HepG2 (cell line): Measurements from ENCODE around the gene UBTD2. TPM values are rescaled to one million over a fixed set of nuclear protein-coding genes. Genes with fewer than 3 reads are reported as not detected.

Experiments used
- ATAC-seq: fragments of 200-7000 bp; cut with Tn5 transposase; 3 replicates; pipeline ENCODE4 v1.9.1; 2020; ENCODE audit warnings: mild to moderate bottlenecking, moderate library complexity
- BruUV-seq: library from RNA; stranded (reverse); fragments of 400-500 nt; replicated peaks from 2 replicates; lab custom pipeline; 2021; lab: Mats Ljungman, UMichigan
- CTCF ChIA-PET: fragments of 300-600 bp; formaldehyde crosslinking; extraction: SDS; loops from one replicate; lab custom pipeline; 2021; ENCODE audit warnings: low total read pairs, inconsistent platforms, low intra/inter-chr PET ratio; lab: Yijun Ruan, JAX
- POLR2A ChIA-PET: fragments of 350-600 bp; sonication (Branson Sonifier 250); formaldehyde crosslinking; loops from one replicate; lab custom pipeline; 2020; ENCODE audit warnings: antibody characterized with exemption, inconsistent platforms; lab: Yijun Ruan, JAX
- DNase-seq: peaks from one replicate; pipeline ENCODE4 v3.0.0-alpha.2; 2015; ENCODE audit warnings: low spot score
- FAIRE-seq: peaks from 3 replicates; lab custom pipeline; 2011; peaks lifted over from hg19 to GRCh38; lab: Jason Lieb, UNC
- H2AFZ ChIP-seq: one replicate; pipeline ENCODE4 v1.6.1; 2011; ENCODE audit warnings: low read length, inconsistent platforms
- H3K27ac ChIP-seq: fragments of 300-600 bp; 3 replicates; pipeline ENCODE4 v1.8.0; 2011; ENCODE audit warnings: mixed run types, mild to moderate bottlenecking, mixed read lengths, low read length, inconsistent platforms; ENCODE audit not compliant: insufficient read depth; ENCODE audit errors: extremely low read length
- H3K27me3 ChIP-seq, 2 experiments: fragments of 200-600 bp in 1 of 2; 2 replicates in 1 of 2; 3 replicates in 1 of 2; pipeline versions ENCODE4 v1.6.0 to v1.8.0; 2011; ENCODE audit warnings: low read length in 2 of 2, mild to moderate bottlenecking in 2 of 2, moderate library complexity in 2 of 2, inconsistent platforms in 1 of 2; ENCODE audit not compliant: insufficient read depth in 2 of 2, control insufficient read depth in 1 of 2
- H3K36me3 ChIP-seq, 2 experiments: fragments of 200-600 bp in 1 of 2; replicated peaks in 1 of 2; 2 replicates in 1 of 2; 3 replicates in 1 of 2; pipeline versions ENCODE4 v1.5.1 to v1.8.0; 2011; ENCODE audit warnings: low read length in 2 of 2, inconsistent platforms in 1 of 2; ENCODE audit not compliant: insufficient read depth in 2 of 2, control insufficient read depth in 1 of 2
- H3K4me1 ChIP-seq: 2 replicates; pipeline ENCODE4 v1.5.1; 2012; ENCODE audit warnings: low read length, inconsistent platforms; ENCODE audit not compliant: insufficient read depth
- H3K4me2 ChIP-seq: 2 replicates; pipeline ENCODE4 v1.6.0; 2011; ENCODE audit warnings: low read depth, low read length, inconsistent platforms
- H3K4me3 ChIP-seq, 3 experiments: fragments of 200-600 bp in 1 of 3; sonication (generic), shearing (Covaris generic) in 1 of 3; replicated peaks in 1 of 3; 2 replicates each; pipeline ENCODE4 v1.5.1; 2011 to 2016; ENCODE audit warnings: low read length in 3 of 3, inconsistent platforms in 2 of 3, low read depth in 2 of 3, mild to moderate bottlenecking in 2 of 3, control low read depth in 1 of 3, mixed read lengths in 1 of 3; ENCODE audit not compliant: insufficient read depth in 1 of 3
- H3K79me2 ChIP-seq: one replicate; pipeline ENCODE4 v1.6.1; 2011; ENCODE audit warnings: low read length, inconsistent platforms; ENCODE audit not compliant: insufficient read depth
- H3K9ac ChIP-seq: 2 replicates; pipeline ENCODE4 v1.6.0; 2011; ENCODE audit warnings: mild to moderate bottlenecking, low read depth, low read length, inconsistent platforms; ENCODE audit not compliant: insufficient read depth
- H3K9me3 ChIP-seq: 2 replicates; pipeline ENCODE4 v1.5.1; 2012; ENCODE audit warnings: mild to moderate bottlenecking, low read length
- H4K20me1 ChIP-seq: 2 replicates; pipeline ENCODE4 v1.6.0; 2011; ENCODE audit warnings: inconsistent platforms, mild to moderate bottlenecking, low read length, moderate library complexity; ENCODE audit not compliant: insufficient read depth
- RELA ChIP-seq: sonication (generic); formaldehyde crosslinking; IDR thresholded peaks from 2 replicates; pipeline ENCODE4 v1.4.0; 2020; ENCODE audit warnings: missing genetic modification reagents
- TBL1XR1 ChIP-seq: fragments of 150-350 bp; IDR thresholded peaks from 2 replicates; pipeline ENCODE4 v1.6.1; 2014; ENCODE audit warnings: borderline replicate concordance, low read length; ENCODE audit not compliant: partially characterized antibody
- ZC3H13 ChIP-seq: sonication (generic); formaldehyde crosslinking; IDR thresholded peaks from 2 replicates; pipeline ENCODE4 v1.8.1; 2023; ENCODE audit warnings: mild to moderate bottlenecking, missing genetic modification reagents, moderate library complexity
- ZNF552 ChIP-seq: sonication (generic); formaldehyde crosslinking; IDR thresholded peaks from 2 replicates; pipeline ENCODE4 v1.9.0; 2022; ENCODE audit warnings: missing genetic modification reagents, mild to moderate bottlenecking, borderline replicate concordance
- ZNF839 ChIP-seq: sonication (generic); formaldehyde crosslinking; IDR thresholded peaks from 2 replicates; pipeline ENCODE4 v1.4.0; 2020; ENCODE audit warnings: missing genetic modification reagents, mild to moderate bottlenecking, borderline replicate concordance
- WGBS: methylation state at CpG from one replicate; pipeline ENCODE4 v1.1.6; 2017; ENCODE audit warnings: low lambda C conversion rate; 5-methylcytosine and 5-hydroxymethylcytosine counted together
- in situ Hi-C: cut with HindIII; loops from 2 replicates; pipeline ENCODE4 v1.10.0; 2017; ENCODE audit warnings: low pct_unique_long_range_greater_than_20kb; ENCODE audit not compliant: extremely low pct_ligation_motif_present
- intact Hi-C: fragments of 100-400 bp; cut with micrococcal nuclease; formaldehyde crosslinking; loops from one replicate; pipeline ENCODE4 v1.10.0; 2022; ENCODE audit not compliant: unreplicated experiment
- polyA plus RNA-seq, 8 experiments: library from polyadenylated mRNA; depleted of rRNA in 3 of 8; stranded (reverse) in 7 of 8; unstranded in 1 of 8; fragments of >200 nt; fragmentation: Illumina TruSeq in 4 of 8; extraction: Trizol in 4 of 8; gene quantifications; 2 replicates each; pipeline versions ENCODE4 v1.2.1 to v1.2.3, GENCODE V29; 2011 to 2016; ENCODE audit warnings: low read depth in 4 of 8, missing spikeins in 1 of 8, mixed read lengths in 1 of 8; ENCODE audit not compliant: insufficient read depth in 1 of 8
- total RNA-seq, 5 experiments: library from RNA; depleted of rRNA; stranded (reverse); fragments of >200 nt; fragmentation: Illumina TruSeq; extraction: Trizol; gene quantifications; 2 replicates each; pipeline ENCODE4 v1.2.3, GENCODE V29; 2016; ENCODE audit warnings: low read depth in 1 of 5
- TF ChIP-seq, protein P1 (sequence below): fragments of 450-650 bp; IDR thresholded peaks from 2 replicates; pipeline ENCODE4 v1.6.1; 2017

The UBTD2 gene
- total and polyA plus RNA-seq, 2 of the 13 experiments (the other 11 are each of a cell fraction or from before 2014, with no cell fraction given), result 15.2 to 24.1 TPM

DNA sequence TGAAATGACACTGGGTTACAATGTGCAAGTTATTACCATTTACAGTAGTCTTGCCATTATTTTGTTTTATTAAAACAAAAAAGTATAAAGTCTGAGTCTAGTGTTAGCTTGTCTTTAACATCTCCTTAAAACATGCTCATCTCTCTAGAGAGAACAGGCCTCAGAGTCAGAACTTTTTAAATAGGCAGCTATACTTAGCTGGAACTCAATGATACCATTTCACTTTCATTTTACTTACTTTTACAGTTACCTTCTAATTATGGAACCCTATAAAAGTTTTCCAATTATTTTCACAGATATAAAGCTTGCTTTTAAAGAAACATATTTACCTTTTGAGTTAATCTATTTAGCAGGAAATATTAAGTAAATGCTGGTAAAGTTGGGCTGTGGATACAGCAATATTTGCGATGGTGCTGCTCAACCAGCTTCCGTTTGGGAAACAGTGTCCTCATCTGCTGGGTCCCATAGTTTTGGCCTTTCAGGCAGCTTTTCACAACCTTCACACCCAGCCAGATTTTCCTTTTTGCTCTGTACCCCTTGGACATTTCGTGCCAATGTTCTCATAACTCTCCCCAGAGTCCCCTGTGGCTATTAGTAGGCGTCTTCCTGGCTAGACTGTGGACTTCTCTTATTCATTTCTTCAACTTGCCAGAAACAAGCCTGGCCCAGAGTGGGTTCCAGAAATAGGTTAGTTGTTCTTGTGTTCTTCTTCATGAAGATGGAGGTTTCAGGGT is 36.3 kb upstream of the UBTD2 start:
- TF ChIP-seq TBL1XR1 (no peak), ZC3H13 (CRISPR knock-in tag) (no peak), ZNF552 (CRISPR knock-in tag) (no peak), RELA (no peak), ZNF839 (CRISPR knock-in tag) (no peak)
- TF ChIP-seq, protein P1, sequence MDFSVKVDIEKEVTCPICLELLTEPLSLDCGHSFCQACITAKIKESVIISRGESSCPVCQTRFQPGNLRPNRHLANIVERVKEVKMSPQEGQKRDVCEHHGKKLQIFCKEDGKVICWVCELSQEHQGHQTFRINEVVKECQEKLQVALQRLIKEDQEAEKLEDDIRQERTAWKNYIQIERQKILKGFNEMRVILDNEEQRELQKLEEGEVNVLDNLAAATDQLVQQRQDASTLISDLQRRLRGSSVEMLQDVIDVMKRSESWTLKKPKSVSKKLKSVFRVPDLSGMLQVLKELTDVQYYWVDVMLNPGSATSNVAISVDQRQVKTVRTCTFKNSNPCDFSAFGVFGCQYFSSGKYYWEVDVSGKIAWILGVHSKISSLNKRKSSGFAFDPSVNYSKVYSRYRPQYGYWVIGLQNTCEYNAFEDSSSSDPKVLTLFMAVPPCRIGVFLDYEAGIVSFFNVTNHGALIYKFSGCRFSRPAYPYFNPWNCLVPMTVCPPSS, result no peak
- DNase-seq (no peak), ATAC-seq (no peak), FAIRE-seq (no peak)
- H3K27me3 ChIP-seq, result no peaks in the 10 kb centered on the region
- in situ Hi-C loops, result no loop called here
- WGBS, result 46% methylated on average over 4 of the region's 4 CpGs
- H3K27ac ChIP-seq, result no peak overlapping the region
- ChIA-PET POLR2A (no interaction called here), CTCF (no interaction called here)
- H3K4me2 ChIP-seq, result no peak overlapping the region
- H3K4me1 ChIP-seq, result no peaks in the 10 kb centered on the region
- no peaks in the 10 kb centered on the region for H3K79me2 ChIP-seq
- intact Hi-C loops, result loop anchor here (10.0 kb wide), 1 partner anchor 365 kb away; no protein-coding TSS in a partner anchor
- H3K36me3 ChIP-seq, result no peaks in the 10 kb centered on the region
- no peak overlapping the region for H3K4me3 ChIP-seq
- no peaks in the 10 kb centered on the region for H4K20me1 ChIP-seq
- H3K9ac ChIP-seq, result no peak overlapping the region
- no peaks in the 10 kb centered on the region for H3K9me3 ChIP-seq
- BruUV-seq, result no TSS peak
- H2AFZ ChIP-seq, result no peak overlapping the region
